ENCODE results near the gene TAF12. TPM values are rescaled to one million over a fixed set of nuclear protein-coding genes. Genes with fewer than 3 reads are reported as not detected.
"Not testable (repeated sequence)": the region's sequence is repeated elsewhere in the genome, so short reads cannot be mapped to it uniquely, and the experiment has no call there.

Gene TAF12
- 40.7 and 44.0 TPM in 2 replicates for total RNA-seq (2014; rRNA removed; shearing (Covaris generic))
- 25.3 and 27.4 TPM in 2 replicates for polyA plus RNA-seq (2015; cell fraction: cytosol; rRNA removed)
- 12.7 and 14.6 TPM in 2 replicates for polyA plus RNA-seq (2015; cell fraction: nucleus; rRNA removed)

- DNase-seq (ENCODE audit: low read depth), result peak; percentile 97
These were observed at the start of gene TAF12 for GRCh38 chr1:28642847-28643635. Gene TAF12, minus strand, starts transcription at chr1:28643067. Its CDS starts 20,986 bp downstream, at chr1:28622081.

- not testable (repeated sequence) for DNase-seq (ENCODE audit: low read depth)
These were observed 48.8 kb upstream of the TAF12 start for GRCh38 chr1:28691627-28692026.

- no peak for DNase-seq (ENCODE audit: low read depth)
These were observed 42.1 kb upstream of the TAF12 start for GRCh38 chr1:28684937-28685336.

GRCh38 chr1:28682840-28683239, 40.0 kb upstream of the TAF12 start:
- no peak for DNase-seq (ENCODE audit: low read depth)

- DNase-seq (ENCODE audit: low read depth), result no peak
These were observed 37.3 kb upstream of the TAF12 start for GRCh38 chr1:28680151-28680550.

GRCh38 chr1:28675924-28676257, 33.0 kb upstream of the TAF12 start:
- DNase-seq (ENCODE audit: low read depth), result no peak

GRCh38 chr1:28672971-28673370, 30.1 kb upstream of the TAF12 start:
- not testable (repeated sequence) for DNase-seq (ENCODE audit: low read depth)

GRCh38 chr1:28671254-28671780, 28.4 kb upstream of the TAF12 start:
- DNase-seq (ENCODE audit: low read depth), result no peak

GRCh38 chr1:28668956-28669723, 26.3 kb upstream of the TAF12 start:
- DNase-seq (ENCODE audit: low read depth), result peak; percentile 37

GRCh38 chr1:28668191-28668955, 25.5 kb upstream of the TAF12 start, which contains the start of gene GMEB1:
Gene GMEB1, plus strand, starts transcription at chr1:28668784. Its CDS starts 14,829 bp downstream, at chr1:28683613.
- peak; percentile 78 for DNase-seq (ENCODE audit: low read depth)

GRCh38 chr1:28666806-28667205, 23.9 kb upstream of the TAF12 start:
- DNase-seq (ENCODE audit: low read depth), result no peak

- no peak for DNase-seq (ENCODE audit: low read depth)
These were observed 21.1 kb upstream of the TAF12 start for GRCh38 chr1:28663871-28664470.

GRCh38 chr1:28656335-28656734, 13.5 kb upstream of the TAF12 start:
- DNase-seq (ENCODE audit: low read depth), result no peak

- not testable (repeated sequence) for DNase-seq (ENCODE audit: low read depth)
These were observed 12.8 kb upstream of the TAF12 start for GRCh38 chr1:28655448-28656311.

- peak; percentile 30 for DNase-seq (ENCODE audit: low read depth)
These were observed 11.0 kb upstream of the TAF12 start for GRCh38 chr1:28653870-28654269.

- DNase-seq (ENCODE audit: low read depth), result not testable (repeated sequence)
These were observed 10.2 kb upstream of the TAF12 start for GRCh38 chr1:28653063-28653462.

GRCh38 chr1:28648474-28649198, 5.8 kb upstream of the TAF12 start, which contains the start of gene RNU11:
Gene RNU11, plus strand, starts transcription at chr1:28648600.
- DNase-seq (ENCODE audit: low read depth), result peak; percentile 100

GRCh38 chr1:28648008-28648473, 5.2 kb upstream of the TAF12 start:
- DNase-seq (ENCODE audit: low read depth), result peak; percentile 94

- DNase-seq (ENCODE audit: low read depth), result no peak
These were observed 3.2 kb upstream of the TAF12 start for GRCh38 chr1:28646040-28646439.
